ENCODE data around the gene CCDC9B.

CCDC9B gene

GRCh38 chr15:40365016-40365415, 24.3 kb upstream of the CCDC9B start:
- DNase-seq: no peak

- DNase-seq: no peak
Observed at GRCh38 chr15:40364251-40364650, 23.5 kb upstream of the CCDC9B start.

- no peak for DNase-seq
Observed at GRCh38 chr15:40363611-40364010, 22.9 kb upstream of the CCDC9B start.

- no peak for DNase-seq
Observed at GRCh38 chr15:40361640-40362039, 20.9 kb upstream of the CCDC9B start.

GRCh38 chr15:40360015-40360414, 19.3 kb upstream of the CCDC9B start:
- DNase-seq: no peak

- peak; percentile 41 for DNase-seq
Observed at GRCh38 chr15:40358471-40359353, 18.0 kb upstream of the CCDC9B start.

- DNase-seq: peak; percentile 74
Observed at GRCh38 chr15:40357723-40358470, 17.2 kb upstream of the CCDC9B start, which contains the start of gene DISP2. DISP2 (plus strand) TSS chr15:40358219; CDS start chr15:40358322, 103 bp downstream.

- DNase-seq: no peak
Observed at GRCh38 chr15:40357246-40357645, 16.5 kb upstream of the CCDC9B start.

- DNase-seq: no peak
Observed at GRCh38 chr15:40355976-40356585, 15.3 kb upstream of the CCDC9B start.

GRCh38 chr15:40354408-40355171, 13.9 kb upstream of the CCDC9B start:
- DNase-seq: peak; percentile 86

- peak; percentile 35 for DNase-seq
Observed at GRCh38 chr15:40353697-40354096, 13.0 kb upstream of the CCDC9B start.

GRCh38 chr15:40352281-40352901, 11.7 kb upstream of the CCDC9B start:
- DNase-seq: no peak

- DNase-seq: no peak
Observed at GRCh38 chr15:40349163-40349562, 8.4 kb upstream of the CCDC9B start.

GRCh38 chr15:40348474-40348870, 7.7 kb upstream of the CCDC9B start:
- no peak for DNase-seq

- no peak for DNase-seq
Observed at GRCh38 chr15:40347559-40348473, 7.1 kb upstream of the CCDC9B start.

- no peak for DNase-seq
Observed at GRCh38 chr15:40346579-40347558, 6.1 kb upstream of the CCDC9B start.

- no peak for DNase-seq
Observed at GRCh38 chr15:40345867-40346578, 5.3 kb upstream of the CCDC9B start.

- DNase-seq: no peak
Observed at GRCh38 chr15:40345225-40345866, 4.6 kb upstream of the CCDC9B start.
